Activated T-cell treated with anti-CD3 and anti-CD28 coated beads for 24 hours (primary cell): ENCODE data around the gene TNFRSF12A.
A peak's percentile ranks its signal among the peaks of the same experiment; 100 is the strongest.

Source experiments
- DNase-seq: peaks from one replicate; pipeline ENCODE4 v3.0.0-alpha.2; 2020; ENCODE audit warnings: low read depth

The TNFRSF12A gene

DNA sequence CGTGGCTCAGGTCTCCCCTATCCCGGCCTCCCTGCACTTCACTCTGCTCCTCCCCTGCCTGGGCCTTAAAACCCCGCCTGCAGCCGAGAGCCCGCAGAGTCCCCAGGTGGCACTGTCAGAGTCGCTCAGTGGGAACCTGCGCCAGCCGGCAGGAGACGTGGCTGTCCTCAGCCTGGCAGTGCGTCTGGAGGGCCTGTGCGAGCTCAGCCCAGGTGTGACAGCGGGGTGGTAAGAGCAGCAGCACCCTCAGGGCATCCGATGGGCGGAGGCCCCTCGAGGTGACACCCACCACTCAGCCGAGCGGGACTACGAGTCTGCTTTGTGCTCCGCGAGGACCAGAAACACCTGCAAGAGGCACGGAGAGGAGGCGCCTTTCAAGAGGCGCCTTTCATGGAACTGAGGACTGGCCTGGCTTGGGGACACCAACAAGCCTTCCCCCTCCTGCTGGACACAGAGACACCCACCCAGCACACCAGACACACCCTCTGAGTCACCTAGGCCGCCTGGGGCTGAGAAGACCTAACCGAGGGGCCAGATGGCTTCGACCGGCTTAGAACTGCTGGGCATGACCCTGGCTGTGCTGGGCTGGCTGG, 7.2 kb upstream of the TNFRSF12A start, which contains the start of gene CLDN9:
CLDN9 (plus strand) TSS at position 96 of the 593 bp plus-strand sequence; CDS start at position 536, 440 bp downstream.
- no peak for DNase-seq

DNA sequence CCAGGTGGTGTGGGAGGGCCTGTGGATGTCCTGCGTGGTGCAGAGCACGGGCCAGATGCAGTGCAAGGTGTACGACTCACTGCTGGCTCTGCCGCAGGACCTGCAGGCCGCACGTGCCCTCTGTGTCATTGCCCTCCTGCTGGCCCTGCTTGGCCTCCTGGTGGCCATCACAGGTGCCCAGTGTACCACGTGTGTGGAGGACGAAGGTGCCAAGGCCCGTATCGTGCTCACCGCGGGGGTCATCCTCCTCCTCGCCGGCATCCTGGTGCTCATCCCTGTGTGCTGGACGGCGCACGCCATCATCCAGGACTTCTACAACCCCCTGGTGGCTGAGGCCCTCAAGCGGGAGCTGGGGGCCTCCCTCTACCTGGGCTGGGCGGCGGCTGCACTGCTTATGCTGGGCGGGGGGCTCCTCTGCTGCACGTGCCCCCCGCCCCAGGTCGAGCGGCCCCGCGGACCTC, 6.6 kb upstream of the TNFRSF12A start:
- DNase-seq: no peak

DNA sequence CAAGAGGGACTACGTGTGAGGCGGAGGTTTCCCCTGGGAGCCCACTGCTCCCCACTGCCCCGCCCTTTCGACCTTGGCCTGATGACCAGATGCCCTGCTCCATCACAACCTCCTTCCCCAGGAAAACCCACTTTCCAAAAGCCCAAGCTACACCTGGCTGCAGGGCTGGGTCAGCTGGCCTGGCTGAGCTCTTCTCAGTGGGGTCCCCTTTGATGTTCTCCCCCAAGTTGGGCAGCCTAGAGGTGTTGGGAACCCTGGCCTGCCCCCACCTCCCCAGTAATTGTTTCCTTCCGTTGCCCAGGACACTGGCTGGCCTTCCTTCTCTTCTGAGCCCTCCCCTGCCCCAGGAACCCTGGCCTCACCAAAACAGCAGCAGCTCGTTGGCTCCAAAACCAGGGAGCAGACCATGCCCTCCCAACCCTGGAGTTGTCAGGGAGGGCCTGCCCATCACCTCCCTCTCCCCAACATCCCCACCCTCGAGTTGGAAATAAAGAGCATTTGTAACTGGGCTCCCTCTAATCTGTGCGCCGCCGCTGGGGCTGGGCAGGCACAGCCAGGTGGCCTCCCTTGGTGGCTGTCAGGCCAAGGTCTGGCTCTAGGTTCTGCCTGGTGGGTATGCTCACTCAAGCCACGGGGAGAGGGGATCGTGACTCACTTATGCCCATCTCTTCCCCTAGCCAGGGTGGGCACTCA, 6.0 kb upstream of the TNFRSF12A start:
- no peak for DNase-seq

DNA sequence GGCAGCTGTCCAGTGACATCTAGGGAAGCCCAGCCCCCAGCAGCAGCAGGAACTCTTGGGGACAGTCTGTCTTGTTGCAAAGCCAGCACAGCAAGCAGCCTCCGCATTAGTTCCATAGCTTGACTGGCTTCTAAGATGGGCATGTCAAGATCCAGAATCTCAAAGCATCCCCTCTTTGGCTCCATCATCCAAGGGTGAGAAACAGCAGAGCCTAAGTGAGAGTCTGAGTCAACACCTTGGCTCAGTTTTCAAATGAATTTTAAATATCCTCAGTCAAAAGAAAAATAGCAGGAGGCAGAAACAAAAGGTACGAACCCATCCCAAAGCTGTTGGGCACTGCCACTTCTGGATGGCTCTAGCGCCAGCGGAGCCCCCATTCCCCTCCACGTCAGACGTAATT, 5.2 kb upstream of the TNFRSF12A start:
- no peak for DNase-seq

DNA sequence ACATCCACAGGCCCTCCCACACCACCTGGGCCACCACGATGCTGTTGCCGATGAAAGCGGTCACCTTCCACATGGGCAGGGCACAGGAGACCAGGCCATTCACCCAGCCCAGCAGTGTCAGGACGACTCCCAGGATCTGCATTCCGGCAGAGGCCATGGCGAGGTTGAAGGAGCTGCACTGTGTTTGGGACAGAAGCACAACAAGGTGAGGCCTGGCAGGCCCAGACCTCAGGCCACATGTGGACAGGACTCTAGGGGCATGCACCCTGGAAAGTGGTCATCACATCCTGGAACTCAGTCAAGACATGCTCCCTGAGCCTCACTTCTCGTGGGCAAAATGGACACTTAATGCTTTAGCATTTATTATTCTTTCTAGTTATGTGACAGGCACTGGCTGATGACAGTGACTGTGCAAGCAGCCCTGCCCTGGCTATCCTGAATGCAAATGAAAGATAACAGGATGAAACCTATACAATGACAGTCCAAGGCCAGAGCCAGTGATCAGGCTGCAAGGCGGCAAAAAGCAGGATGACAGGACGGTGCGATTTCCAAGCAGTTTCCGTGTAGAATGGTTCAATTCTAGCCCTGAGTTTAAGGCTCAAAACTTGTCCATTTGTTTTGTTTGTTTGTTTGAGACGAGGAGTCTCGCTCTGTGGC, 4.2 kb upstream of the TNFRSF12A start:
- DNase-seq: no peak

DNA sequence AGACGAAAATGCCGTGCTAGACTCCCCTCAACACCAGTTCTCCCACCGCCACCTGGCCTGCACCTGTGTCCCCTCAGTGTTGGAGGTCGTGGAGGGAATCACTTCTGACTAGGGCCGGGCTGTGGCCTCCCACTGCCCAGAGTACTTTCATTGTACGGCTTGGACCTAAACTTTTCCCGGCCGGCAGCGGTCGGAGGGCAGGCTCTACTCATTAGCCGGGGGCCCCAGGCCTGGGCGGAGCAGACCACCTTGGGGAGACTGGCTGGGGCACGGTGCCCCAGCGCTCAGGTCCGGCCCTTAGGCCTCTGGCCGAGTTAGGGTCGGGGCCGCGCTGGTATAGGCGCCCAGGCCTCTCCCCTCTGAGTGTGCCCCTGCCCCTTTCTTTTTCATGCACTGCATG, 2.8 kb upstream of the TNFRSF12A start:
- DNase-seq: no peak

DNA sequence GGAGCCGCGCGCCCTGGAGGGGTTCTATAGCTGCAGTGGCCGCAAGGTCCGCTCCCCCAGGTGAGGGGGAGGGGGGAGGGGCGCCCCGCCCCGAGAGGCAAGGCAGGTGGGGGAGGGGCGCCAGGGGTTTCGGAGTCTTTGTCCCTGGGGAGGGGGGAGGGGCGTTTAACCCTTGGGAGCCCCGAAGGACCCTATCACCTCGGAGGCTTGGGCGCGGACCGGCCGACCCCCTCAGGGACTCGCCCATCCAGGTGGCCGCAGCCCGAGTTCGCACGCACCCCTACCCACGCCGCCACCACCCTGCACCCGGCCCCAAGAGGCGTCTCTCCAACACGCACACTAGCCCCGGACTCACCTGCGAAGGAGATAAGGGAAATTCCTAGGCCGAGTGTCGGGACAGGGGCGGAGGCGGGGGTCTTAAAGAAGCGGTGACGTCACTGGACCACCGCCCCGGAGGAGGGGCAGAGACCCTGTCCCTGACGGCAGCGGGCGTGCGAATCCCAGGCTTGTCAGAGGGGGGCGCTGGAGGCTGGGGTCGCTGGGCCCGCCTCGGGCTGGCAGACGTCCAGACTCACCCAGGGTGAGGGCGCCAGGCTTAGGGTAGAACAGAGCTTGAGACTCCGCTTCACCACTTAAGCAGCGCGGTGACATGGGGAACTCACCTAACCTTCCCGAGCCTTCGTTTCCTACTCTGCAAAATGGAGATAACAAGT, 2.2 kb upstream of the TNFRSF12A start, which contains the start of gene CLDN6:
CLDN6 (minus strand) TSS at position 390 of the 713 bp plus-strand sequence. CDS start 2,162 bp downstream, outside the sequence.
- no peak for DNase-seq

DNA sequence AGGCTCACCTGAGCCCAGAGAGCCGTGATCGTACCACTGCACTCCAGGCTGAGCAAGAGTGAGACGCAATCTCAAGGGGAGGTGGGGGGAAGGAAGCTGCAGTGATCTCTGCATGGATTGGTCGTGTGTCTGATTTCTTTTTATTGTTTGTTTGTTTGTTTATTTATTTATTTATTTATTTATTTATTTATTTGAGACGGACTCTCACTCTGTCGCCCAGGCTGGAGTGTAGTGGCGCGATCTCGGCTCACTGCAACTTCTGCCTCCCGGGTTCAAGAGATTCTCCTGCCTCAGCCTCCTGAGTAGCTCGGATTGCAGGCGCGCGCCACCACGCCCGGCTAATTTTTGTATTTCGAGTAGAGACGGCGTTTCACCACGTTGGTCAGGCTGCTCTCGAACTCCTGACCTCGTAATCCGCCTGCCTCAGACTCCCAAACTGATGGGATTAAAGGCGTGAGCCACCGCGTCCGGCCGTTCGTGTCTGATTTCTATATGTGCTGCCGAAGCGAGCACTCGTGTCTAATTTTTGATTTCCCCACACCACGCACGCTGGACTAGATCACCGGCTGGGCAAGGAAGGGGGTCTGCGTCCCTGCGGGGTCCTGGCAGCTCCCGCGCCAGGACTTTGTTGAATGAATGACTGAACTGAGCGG, 448 bp upstream of the TNFRSF12A start:
- DNase-seq: no peak

DNA sequence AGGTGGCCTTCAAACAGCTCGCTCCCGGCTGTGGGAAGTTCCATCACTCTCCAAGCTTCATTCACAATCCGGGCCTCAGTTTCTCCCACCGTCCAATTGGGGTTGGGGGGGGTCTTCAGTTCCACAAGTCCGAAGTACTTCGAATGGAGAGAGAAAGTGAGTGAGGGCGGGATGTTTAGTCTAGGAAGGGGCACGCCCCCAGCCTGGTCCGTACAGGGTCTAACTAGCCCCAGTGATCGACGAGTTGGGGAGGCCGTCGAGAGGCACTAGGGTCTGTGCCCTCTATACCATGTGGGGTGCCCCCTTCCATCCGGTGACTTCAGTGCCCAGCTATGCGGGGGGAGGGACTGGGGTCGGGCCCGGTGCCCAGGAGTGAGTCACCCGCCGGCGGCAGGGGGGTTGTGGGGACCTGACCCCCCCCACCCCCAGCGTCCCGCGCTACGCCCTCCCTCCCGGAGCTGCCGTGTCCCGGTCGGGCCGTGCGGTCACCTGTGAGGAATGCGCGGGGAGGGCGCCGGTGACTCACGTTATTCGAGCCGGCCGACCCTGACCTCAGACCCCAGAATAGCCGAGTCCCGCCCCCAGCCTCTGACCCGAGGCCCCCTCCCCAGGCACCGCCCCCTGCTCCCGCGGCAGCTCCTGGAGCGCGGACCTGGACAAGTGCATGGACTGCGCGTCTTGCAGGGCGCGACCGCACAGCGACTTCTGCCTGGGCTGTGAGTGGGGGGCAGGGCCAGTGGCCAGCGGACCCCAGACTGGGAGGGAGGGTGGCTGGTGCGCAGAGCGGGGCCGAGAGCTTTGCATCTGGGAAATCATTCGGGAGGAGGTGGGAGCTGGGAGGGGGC, 658 bp downstream of the TNFRSF12A start:
- DNase-seq: peak; percentile 33

DNA sequence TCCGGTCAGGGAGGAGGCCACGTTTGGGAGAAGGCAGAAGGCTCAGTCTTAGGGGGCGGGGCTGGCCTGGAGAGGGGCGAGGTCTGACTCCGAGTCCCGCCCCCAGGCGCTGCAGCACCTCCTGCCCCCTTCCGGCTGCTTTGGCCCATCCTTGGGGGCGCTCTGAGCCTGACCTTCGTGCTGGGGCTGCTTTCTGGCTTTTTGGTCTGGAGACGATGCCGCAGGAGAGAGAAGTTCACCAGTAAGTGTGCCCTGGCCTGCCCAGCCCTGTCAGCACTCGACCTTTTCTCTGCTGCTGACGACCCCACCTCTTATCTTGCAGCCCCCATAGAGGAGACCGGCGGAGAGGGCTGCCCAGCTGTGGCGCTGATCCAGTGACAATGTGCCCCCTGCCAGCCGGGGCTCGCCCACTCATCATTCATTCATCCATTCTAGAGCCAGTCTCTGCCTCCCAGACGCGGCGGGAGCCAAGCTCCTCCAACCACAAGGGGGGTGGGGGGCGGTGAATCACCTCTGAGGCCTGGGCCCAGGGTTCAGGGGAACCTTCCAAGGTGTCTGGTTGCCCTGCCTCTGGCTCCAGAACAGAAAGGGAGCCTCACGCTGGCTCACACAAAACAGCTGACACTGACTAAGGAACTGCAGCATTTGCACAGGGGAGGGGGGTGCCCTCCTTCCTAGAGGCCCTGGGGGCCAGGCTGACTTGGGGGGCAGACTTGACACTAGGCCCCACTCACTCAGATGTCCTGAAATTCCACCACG, 1.5 kb downstream of the TNFRSF12A start:
- peak; percentile 80 for DNase-seq

DNA sequence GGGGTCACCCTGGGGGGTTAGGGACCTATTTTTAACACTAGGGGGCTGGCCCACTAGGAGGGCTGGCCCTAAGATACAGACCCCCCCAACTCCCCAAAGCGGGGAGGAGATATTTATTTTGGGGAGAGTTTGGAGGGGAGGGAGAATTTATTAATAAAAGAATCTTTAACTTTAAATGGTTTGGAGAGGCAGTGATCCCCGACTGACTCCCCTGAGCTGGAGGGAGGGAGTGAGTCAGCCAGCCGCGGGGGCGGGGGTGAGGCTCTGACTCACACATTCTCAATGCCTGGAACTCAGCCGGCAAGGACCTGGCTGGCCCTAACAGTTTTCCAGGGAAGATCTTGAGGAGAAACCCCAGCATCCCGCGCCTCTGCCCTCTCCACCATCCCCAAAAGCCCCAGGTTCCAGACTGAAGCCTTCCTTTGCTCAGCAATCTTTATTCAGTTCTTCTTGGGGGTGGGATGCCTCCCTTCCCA, 2.1 kb downstream of the TNFRSF12A start:
- DNase-seq: peak; percentile 84

DNA sequence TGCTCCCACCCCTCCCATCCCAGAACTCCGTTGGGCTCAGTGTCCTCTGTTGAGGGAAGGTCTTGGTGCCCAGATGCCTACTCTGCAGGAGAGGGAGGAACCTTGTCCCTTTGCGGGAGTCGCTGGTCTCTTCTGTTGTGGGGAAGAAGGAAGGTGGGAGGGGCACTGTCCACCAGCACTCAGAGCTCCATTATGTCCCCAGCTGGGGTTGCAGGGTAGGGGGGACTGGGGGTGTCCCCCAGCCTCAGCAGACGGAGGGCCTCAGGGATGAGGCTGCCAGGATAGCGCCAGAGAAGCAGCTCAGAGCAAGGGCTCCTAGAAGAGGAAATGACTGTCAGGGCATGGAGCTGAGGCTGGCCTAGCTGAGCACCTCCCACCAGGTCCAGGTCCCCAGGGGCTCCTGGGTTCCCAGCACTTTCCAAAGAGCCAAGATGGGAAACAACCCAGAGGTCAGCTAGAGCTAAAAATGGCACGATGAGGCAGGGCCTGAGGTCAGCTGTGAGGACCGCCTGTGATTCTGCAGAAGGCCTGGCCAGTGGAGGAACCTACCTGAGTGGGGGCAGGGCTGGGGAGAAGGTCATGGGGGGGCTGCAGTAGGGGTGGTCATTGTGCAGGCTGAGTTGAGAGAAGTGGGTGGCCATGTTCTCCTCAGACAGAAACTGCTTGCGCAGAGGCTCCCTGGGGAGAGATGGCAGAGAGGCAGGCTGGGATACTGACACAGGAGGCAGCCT, 2.7 kb downstream of the TNFRSF12A start:
- DNase-seq: no peak

DNA sequence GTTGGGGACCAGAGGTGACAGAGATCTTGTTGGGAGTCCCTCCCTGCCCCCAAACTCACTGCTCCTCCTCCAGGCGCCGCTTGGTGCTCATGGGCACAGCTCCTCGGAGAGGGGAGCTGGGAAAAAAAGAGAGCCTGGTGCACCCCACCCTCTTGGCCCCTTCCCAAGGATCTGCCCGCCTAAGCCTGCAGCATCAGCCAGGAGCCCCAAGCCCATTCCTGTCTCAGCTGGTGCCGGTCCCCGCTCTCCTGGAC, 3.2 kb downstream of the TNFRSF12A start:
- DNase-seq: no peak

DNA sequence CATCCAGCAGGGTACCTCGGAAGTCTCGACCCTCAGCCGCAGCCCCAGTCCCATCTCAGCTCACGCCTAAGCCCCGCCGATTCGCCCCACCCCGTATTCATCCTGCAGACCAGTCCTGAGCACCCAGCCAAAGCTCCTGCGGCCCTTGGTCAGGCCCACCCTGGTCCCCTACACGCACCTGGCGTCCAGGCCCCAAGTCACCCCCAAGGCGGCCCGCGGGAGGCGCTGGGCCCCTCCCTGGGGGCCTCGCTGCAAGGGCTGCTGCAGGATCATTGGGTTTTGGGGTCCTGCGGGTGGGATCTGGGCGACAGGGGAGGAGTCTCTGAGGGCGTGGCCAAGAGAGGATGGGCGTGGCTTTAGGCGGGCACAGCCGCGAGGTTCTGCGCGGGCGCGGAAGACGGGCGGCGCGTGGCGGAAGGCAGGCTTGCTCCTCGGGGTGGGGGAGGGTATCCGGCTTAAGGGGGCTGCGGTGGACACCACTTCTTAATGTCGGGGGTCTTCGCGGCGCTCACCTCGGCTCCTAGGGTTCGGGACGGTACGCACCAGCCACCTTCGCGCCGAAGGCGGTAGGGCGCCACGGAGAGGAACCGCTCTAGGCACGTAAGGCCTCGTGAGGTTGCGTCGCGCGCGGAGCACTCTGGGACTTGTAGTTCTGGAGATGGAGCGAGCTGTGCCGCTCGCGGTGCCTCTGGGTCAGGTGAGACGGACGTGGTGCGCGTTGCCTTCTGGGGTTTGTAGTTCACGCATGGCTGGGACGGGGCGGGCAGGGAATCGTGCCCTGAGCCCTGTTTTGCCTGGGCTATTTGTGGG, 3.7 kb downstream of the TNFRSF12A start, which contains the start of the genes HCFC1R1 and THOC6:
HCFC1R1 (minus strand) TSS at position 274 of the 810 bp plus-strand sequence; CDS start at position 273, 1 bp downstream.
THOC6 (plus strand) TSS at position 367 of the 810 bp plus-strand sequence; CDS start at position 659, 292 bp downstream.
- DNase-seq: peak; percentile 92

DNA sequence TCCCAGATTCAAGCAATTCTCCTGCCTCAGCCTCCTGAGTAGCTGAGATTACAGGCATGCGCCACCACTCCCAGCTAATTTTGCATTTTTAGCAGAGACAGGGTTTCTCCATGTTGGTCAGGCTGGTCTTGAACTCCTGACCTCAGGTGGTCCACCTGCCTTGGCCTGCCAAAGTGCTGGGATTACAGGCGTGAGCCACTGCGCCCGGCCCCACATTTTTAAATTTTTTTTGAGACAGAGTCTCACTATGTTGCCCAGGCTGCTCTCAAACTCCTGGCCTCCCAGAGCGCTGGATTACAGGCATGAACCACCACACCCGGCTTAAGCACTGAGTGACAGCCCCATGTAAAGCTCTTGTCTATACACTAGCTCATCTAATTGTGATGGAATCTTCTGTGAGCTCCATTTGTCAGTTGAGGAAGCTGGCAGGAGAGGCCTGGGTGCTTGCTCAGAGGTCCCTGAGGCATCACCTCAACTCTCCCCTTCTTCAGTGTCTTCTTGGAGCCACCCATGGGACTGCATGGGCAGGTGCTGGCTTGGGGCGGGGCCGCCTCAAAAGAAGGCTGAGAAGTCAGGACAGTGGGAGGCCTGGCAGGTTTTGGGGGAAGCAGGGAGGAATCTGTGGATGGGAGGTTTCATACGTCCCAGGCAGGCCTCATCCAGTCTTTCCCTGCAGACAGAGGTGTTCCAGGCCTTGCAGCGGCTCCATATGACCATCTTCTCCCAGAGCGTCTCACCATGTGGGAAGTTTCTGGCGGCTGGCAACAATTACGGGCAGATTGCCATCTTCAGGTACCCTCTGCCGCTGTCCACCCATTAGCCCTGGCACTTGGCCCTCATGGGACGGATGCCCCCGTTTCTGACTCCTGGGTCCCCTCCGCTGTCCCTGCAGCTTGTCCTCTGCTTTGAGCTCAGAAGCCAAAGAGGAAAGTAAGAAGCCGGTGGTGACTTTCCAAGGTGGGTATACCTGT, 5.1 kb downstream of the TNFRSF12A start:
- DNase-seq: no peak

DNA sequence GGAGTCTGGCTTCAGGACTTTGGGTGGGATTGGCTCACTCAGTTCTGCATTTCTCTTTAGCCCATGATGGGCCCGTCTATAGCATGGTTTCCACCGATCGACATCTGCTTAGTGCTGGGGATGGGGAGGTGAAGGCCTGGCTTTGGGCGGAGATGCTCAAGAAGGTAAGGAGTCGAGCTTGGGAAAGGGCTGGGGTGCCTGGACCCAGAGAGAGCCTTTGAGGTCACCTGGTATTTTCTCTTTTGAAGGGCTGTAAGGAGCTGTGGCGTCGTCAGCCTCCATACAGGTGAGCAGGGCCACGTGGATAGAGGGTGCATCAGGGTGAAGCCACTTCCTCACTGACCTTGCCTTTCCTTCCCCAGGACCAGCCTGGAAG, 5.8 kb downstream of the TNFRSF12A start:
- DNase-seq: no peak
